Measurements from ENCODE around the gene CACNA1I. TPM values are rescaled to one million over a fixed set of nuclear protein-coding genes. Genes with fewer than 3 reads are reported as not detected.

Gene CACNA1I
- total RNA-seq, 6 experiments from 2014 or later: not detected

- Mint-ChIP-seq H3K27me3 (ENCODE audit: insufficient read depth) (peaks cover 20% of the 10 kb centered on the region), H3K4me1 (ENCODE audit: low read depth) (peaks cover 9% of the 10 kb centered on the region), H3K27ac (no peak overlapping the region), H3K36me3 (ENCODE audit: low read depth) (peaks cover 10% of the 10 kb centered on the region), H3K4me3 (no peak overlapping the region), H3K9me3 (peaks cover 30% of the 10 kb centered on the region)
- no peak for DNase-seq
- no peak for TF ChIP-seq CTCF (IDR thresholded peaks at IDR 0.05)
These were observed 104.0 kb downstream of the CACNA1I start for GRCh38 chr22:39674536-39674935.

- Mint-ChIP-seq H3K4me1 (ENCODE audit: low read depth) (peaks cover 9% of the 10 kb centered on the region), H3K36me3 (ENCODE audit: low read depth) (peaks cover 10% of the 10 kb centered on the region), H3K9me3 (peaks cover 26% of the 10 kb centered on the region), H3K4me3 (no peak overlapping the region), H3K27me3 (ENCODE audit: insufficient read depth) (peaks cover 20% of the 10 kb centered on the region), H3K27ac (no peak overlapping the region)
- no peak for TF ChIP-seq CTCF (IDR thresholded peaks at IDR 0.05)
- no peak for DNase-seq
These were observed 105.4 kb downstream of the CACNA1I start for GRCh38 chr22:39675947-39676346.

GRCh38 chr22:39677967-39678366 is 107.4 kb downstream of the CACNA1I start:
- no peak overlapping the region for H3K4me3 Mint-ChIP-seq
- peaks cover 20% of the 10 kb centered on the region for H3K27me3 Mint-ChIP-seq (ENCODE audit: insufficient read depth)
- peaks cover 9% of the 10 kb centered on the region for H3K4me1 Mint-ChIP-seq (ENCODE audit: low read depth)
- no peak for DNase-seq
- TF ChIP-seq CTCF (IDR thresholded peaks at IDR 0.05): no peak
- H3K9me3 Mint-ChIP-seq: peaks cover 7% of the 10 kb centered on the region; the same call in 1 of the 2 replicates
- H3K36me3 Mint-ChIP-seq (ENCODE audit: low read depth): no peaks in the 10 kb centered on the region
- H3K27ac Mint-ChIP-seq: no peak overlapping the region

GRCh38 chr22:39678862-39679490 is 108.4 kb downstream of the CACNA1I start:
- no peaks in the 10 kb centered on the region for H3K36me3 Mint-ChIP-seq (ENCODE audit: low read depth)
- H3K27ac Mint-ChIP-seq: no peak overlapping the region
- peaks cover 23% of the 10 kb centered on the region for H3K27me3 Mint-ChIP-seq (ENCODE audit: insufficient read depth)
- peaks cover 9% of the 10 kb centered on the region for H3K4me1 Mint-ChIP-seq (ENCODE audit: low read depth)
- TF ChIP-seq CTCF (IDR thresholded peaks at IDR 0.05): no peak
- no peak overlapping the region for H3K4me3 Mint-ChIP-seq
- no peaks in the 10 kb centered on the region for H3K9me3 Mint-ChIP-seq
- DNase-seq: no peak

GRCh38 chr22:39679652-39680051 is 109.1 kb downstream of the CACNA1I start:
- Mint-ChIP-seq H3K27me3 (ENCODE audit: insufficient read depth) (peaks cover 28% of the 10 kb centered on the region), H3K9me3 (no peaks in the 10 kb centered on the region), H3K27ac (no peak overlapping the region), H3K36me3 (ENCODE audit: low read depth) (no peaks in the 10 kb centered on the region), H3K4me3 (no peak overlapping the region), H3K4me1 (ENCODE audit: low read depth) (peaks cover 3% of the 10 kb centered on the region)
- DNase-seq: no peak
- TF ChIP-seq CTCF (IDR thresholded peaks at IDR 0.05): no peak
